ENCODE measurements around the gene STON1. TPM values are rescaled to one million over a fixed set of nuclear protein-coding genes. Genes with fewer than 3 reads are reported as not detected.
"Not testable (repeated sequence)": the region's sequence is repeated elsewhere in the genome, so short reads cannot be mapped to it uniquely, and the experiment has no call there.

STON1 gene
- total RNA-seq, 1 donor from 2014 or later, result 0.79 TPM

DNA sequence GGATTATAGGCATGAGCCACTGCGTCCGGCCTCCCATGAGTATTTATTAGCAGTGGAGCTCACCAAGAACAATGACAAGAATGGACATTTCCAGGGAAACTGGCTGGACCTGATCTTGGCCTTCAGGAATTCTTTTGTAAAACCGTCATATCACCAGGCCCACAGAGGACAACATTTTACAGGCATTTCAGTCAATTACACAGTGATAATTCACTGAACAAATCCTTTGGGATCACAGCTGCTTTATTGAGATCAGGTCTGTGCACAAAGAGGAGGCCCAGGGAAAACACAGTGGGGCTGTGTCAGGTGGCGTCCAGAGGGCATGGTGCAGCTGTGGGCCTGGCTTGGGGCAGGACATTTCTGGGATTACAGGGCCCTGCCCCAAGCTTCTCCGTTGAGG lies 57.6 kb downstream of the STON1 start:
- no peaks in the 10 kb centered on the region for H3K36me3 ChIP-seq (ENCODE audit: control insufficient read depth, insufficient read depth, low read length)
- TF ChIP-seq, protein P1, sequence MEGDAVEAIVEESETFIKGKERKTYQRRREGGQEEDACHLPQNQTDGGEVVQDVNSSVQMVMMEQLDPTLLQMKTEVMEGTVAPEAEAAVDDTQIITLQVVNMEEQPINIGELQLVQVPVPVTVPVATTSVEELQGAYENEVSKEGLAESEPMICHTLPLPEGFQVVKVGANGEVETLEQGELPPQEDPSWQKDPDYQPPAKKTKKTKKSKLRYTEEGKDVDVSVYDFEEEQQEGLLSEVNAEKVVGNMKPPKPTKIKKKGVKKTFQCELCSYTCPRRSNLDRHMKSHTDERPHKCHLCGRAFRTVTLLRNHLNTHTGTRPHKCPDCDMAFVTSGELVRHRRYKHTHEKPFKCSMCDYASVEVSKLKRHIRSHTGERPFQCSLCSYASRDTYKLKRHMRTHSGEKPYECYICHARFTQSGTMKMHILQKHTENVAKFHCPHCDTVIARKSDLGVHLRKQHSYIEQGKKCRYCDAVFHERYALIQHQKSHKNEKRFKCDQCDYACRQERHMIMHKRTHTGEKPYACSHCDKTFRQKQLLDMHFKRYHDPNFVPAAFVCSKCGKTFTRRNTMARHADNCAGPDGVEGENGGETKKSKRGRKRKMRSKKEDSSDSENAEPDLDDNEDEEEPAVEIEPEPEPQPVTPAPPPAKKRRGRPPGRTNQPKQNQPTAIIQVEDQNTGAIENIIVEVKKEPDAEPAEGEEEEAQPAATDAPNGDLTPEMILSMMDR (IDR thresholded peaks at IDR 0.05; ENCODE audit: insufficient read depth, low read length, severe bottlenecking), result no peak
- no peak overlapping the region for H3K4me3 ChIP-seq (ENCODE audit: low read depth, low read length)
- no peaks in the 10 kb centered on the region for H3K27me3 ChIP-seq (ENCODE audit: control insufficient read depth, insufficient read depth, low read length)
- FAIRE-seq (no peak), DNase-seq (ENCODE audit: low read depth) (no peak)

DNA sequence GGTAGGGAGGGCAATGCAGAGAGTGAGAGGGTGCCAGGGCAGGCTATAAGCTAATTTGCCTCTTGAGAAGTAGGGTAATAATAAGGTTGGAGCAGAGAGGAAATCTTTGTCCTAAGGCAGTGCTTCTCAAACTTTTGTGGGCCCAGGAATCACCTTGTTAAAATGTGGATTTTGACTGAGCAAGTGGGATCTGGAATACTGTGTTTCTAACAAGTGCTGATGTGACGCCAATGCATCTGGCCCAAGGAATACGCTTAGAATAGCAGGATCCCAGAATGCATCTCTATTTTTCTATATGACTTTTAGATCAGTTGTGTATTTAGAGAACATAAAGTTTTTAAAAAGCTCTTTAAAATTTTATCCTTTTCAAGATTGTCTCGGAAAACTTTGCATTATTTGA lies 58.0 kb downstream of the STON1 start:
- H3K36me3 ChIP-seq (ENCODE audit: control insufficient read depth, insufficient read depth, low read length), result no peaks in the 10 kb centered on the region
- TF ChIP-seq, protein P1 (IDR thresholded peaks at IDR 0.05; ENCODE audit: insufficient read depth, low read length, severe bottlenecking), result no peak
- no peaks in the 10 kb centered on the region for H3K27me3 ChIP-seq (ENCODE audit: control insufficient read depth, insufficient read depth, low read length)
- no peak for FAIRE-seq
- no peak overlapping the region for H3K4me3 ChIP-seq (ENCODE audit: low read depth, low read length)
- DNase-seq (ENCODE audit: low read depth), result no peak

DNA sequence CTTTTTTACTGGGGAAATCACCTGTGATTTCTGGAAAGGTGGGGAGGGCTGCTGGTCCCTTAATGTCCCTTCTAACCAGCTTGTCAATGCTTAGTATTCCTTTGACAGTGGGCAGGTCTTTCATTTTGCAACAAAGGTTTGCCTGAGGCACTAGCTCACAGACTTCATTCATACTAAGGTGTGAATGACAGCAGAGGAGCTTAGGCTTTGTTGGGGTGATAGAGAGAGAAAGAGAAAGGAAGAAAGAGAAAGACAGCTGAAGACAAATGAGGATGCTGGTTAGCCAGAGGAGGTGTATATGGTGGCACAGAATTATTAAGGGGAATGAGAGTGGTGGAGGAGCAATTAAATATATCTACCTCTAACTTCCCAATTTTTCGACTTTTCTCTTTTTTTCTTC lies 58.8 kb downstream of the STON1 start:
- TF ChIP-seq, protein P1 (IDR thresholded peaks at IDR 0.05; ENCODE audit: insufficient read depth, low read length, severe bottlenecking), result no peak
- no peaks in the 10 kb centered on the region for H3K36me3 ChIP-seq (ENCODE audit: control insufficient read depth, insufficient read depth, low read length)
- no peak for DNase-seq (ENCODE audit: low read depth)
- H3K4me3 ChIP-seq (ENCODE audit: low read depth, low read length), result no peak overlapping the region
- FAIRE-seq, result no peak
- H3K27me3 ChIP-seq (ENCODE audit: control insufficient read depth, insufficient read depth, low read length), result no peaks in the 10 kb centered on the region

DNA sequence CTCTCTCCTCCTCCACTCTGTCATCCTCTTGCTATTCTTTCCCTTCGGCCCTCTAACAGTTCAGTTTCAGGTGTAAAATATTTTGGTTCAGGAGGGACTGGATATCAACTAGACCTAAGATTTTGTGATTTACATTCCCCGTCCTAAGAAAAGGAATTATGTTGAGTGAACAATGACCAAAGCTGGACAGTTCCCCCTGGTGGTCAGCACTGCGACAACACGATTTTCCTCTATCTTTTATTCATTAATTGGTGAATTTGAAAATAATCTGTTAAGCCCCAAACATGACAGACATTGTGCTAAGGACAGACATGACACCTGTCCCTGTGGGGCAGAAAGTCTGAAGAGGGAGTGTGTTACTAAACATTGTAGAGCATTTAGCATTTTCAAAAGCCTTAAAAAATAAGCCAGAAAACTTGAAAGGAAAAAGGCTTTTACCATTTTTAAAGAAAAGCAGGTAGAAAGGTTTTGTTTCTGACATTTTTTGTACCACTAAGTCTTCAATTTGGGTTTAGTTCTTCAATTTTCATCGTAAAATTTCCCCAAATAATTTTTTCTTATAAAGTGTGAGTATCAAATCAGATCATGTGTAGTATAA lies 59.3 kb downstream of the STON1 start:
- TF ChIP-seq, protein P1 (IDR thresholded peaks at IDR 0.05; ENCODE audit: insufficient read depth, low read length, severe bottlenecking), result peak; percentile 56
- FAIRE-seq (no peak), DNase-seq (ENCODE audit: low read depth) (peak; percentile 21)
- Histone ChIP-seq H3K4me3 (ENCODE audit: low read depth, low read length) (no peak overlapping the region), H3K36me3 (ENCODE audit: control insufficient read depth, insufficient read depth, low read length) (no peaks in the 10 kb centered on the region), H3K27me3 (ENCODE audit: control insufficient read depth, insufficient read depth, low read length) (no peaks in the 10 kb centered on the region)

DNA sequence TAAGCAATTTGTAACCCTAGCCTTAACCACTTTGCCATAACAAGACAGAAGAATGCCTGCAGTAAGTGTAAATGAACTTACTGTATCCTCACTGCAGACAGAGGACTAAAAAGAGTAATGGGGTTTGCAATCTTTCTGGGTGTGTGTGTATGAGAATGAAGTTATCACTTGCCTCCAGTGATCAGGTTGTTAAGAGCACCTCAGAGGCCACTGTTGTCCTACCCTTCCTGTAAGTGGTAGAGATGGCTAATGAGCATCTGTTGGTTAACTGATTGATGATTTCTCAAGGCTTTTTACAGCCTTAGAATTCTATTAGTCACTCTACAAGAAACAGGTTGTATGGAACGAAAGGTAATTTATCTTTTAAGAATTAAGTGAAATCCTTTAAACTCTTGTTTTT lies 60.1 kb downstream of the STON1 start:
- H3K36me3 ChIP-seq (ENCODE audit: control insufficient read depth, insufficient read depth, low read length), result no peaks in the 10 kb centered on the region
- TF ChIP-seq, protein P1 (IDR thresholded peaks at IDR 0.05; ENCODE audit: insufficient read depth, low read length, severe bottlenecking), result no peak
- no peaks in the 10 kb centered on the region for H3K27me3 ChIP-seq (ENCODE audit: control insufficient read depth, insufficient read depth, low read length)
- H3K4me3 ChIP-seq (ENCODE audit: low read depth, low read length), result no peak overlapping the region
- FAIRE-seq, result no peak
- no peak for DNase-seq (ENCODE audit: low read depth)

DNA sequence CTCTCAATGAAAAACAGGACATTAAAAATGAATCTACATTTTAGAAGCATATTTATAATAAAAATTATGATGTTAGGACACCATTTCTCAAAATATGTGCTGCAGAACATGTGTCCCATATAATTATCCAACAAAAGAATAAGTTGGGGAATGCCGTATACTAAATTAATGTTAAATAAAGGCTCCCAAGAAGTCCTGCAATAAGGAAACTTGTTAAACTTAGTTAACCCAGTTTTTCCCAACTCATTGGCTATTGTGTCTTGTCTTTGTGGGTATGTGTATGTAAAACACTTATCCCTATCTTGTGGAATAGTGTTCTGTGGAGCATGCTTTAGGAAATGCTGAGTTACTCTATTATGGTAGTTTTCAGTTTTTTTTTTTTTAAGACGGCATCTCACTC lies 62.1 kb downstream of the STON1 start:
- DNase-seq (ENCODE audit: low read depth) (no peak), FAIRE-seq (no peak)
- H3K27me3 ChIP-seq (ENCODE audit: control insufficient read depth, insufficient read depth, low read length), result no peaks in the 10 kb centered on the region
- H3K4me3 ChIP-seq (ENCODE audit: low read depth, low read length), result no peak overlapping the region
- no peaks in the 10 kb centered on the region for H3K36me3 ChIP-seq (ENCODE audit: control insufficient read depth, insufficient read depth, low read length)
- TF ChIP-seq, protein P1 (IDR thresholded peaks at IDR 0.05; ENCODE audit: insufficient read depth, low read length, severe bottlenecking), result no peak

DNA sequence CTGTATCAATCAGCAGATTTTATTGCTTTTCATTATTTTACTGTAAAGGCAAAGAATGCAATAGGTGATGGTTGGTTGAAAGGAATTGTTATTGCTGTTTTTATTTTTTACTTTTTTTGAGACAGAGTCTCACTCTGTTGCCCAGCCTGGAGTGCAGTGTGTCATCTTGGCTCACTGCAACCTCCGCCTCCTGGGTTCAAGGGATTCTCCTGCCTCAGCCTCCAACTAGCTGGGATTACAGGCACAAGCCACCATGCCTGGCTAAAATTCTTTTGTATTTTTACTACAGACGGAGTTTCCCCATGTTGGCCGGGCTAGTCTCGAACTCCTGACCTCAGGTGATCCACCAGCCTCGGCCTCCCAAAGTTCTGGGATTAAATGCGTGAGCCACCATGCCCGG lies 66.8 kb downstream of the STON1 start:
- not testable (repeated sequence) for H3K36me3 ChIP-seq (ENCODE audit: control insufficient read depth, insufficient read depth, low read length); H3K27me3 ChIP-seq (ENCODE audit: control insufficient read depth, insufficient read depth, low read length); FAIRE-seq; DNase-seq (ENCODE audit: low read depth); H3K4me3 ChIP-seq (ENCODE audit: low read depth, low read length)

Data from bronchial epithelial cell (primary cell).